GM23338 (cell line): ENCODE results near the gene NR1H3. TPM values are rescaled to one million over a fixed set of nuclear protein-coding genes. Genes with fewer than 3 reads are reported as not detected.

Source experiments
- ATAC-seq: fragments of 200-7000 bp; cut with Tn5 transposase; 3 replicates; pipeline ENCODE4 v1.9.1; 2020
- DNase-seq: peaks from one replicate; pipeline ENCODE4 v3.0.0-alpha.2; 2015; ENCODE audit warnings: low spot score
- H2AFZ ChIP-seq: fragments of 200-600 bp; sonication (generic); 2 replicates; pipeline ENCODE4 v1.8.0; 2016; ENCODE audit warnings: antibody characterized with exemption, mild to moderate bottlenecking, moderate library complexity
- H3F3A ChIP-seq: fragments of 200-600 bp; sonication (generic); replicated peaks from 2 replicates; pipeline ENCODE4 v1.8.0; 2017; ENCODE audit warnings: antibody characterized with exemption, mixed run types, low read depth
- H3K27ac ChIP-seq: fragments of 200-600 bp; sonication (generic); 2 replicates; pipeline ENCODE4 v1.6.1; 2016; ENCODE audit warnings: low read depth
- H3K27me3 ChIP-seq: fragments of 200-600 bp; sonication (generic); 2 replicates; pipeline ENCODE4 v1.8.0; 2016; ENCODE audit warnings: mild to moderate bottlenecking, mixed run types, moderate library complexity; ENCODE audit not compliant: insufficient read depth
- H3K36me3 ChIP-seq: fragments of 200-600 bp; sonication (generic); 2 replicates; pipeline ENCODE4 v1.8.0; 2016; ENCODE audit warnings: mild to moderate bottlenecking; ENCODE audit not compliant: insufficient read depth
- H3K4me1 ChIP-seq: fragments of 200-600 bp; sonication (generic); 2 replicates; pipeline ENCODE4 v1.8.0; 2016; ENCODE audit warnings: mild to moderate bottlenecking, moderate library complexity; ENCODE audit not compliant: insufficient read depth
- H3K4me2 ChIP-seq: fragments of 200-600 bp; sonication (generic); 2 replicates; pipeline ENCODE4 v1.7.1; 2017; ENCODE audit warnings: mixed run types
- H3K4me3 ChIP-seq: fragments of 200-600 bp; sonication (generic); 2 replicates; pipeline ENCODE4 v1.6.1; 2016; ENCODE audit warnings: mixed run types
- H3K79me2 ChIP-seq: fragments of 200-600 bp; sonication (generic); replicated peaks from 2 replicates; pipeline ENCODE4 v1.8.0; 2017; ENCODE audit warnings: mild to moderate bottlenecking; ENCODE audit not compliant: insufficient read depth
- H3K9me2 ChIP-seq: fragments of 200-600 bp; sonication (generic); 2 replicates; pipeline ENCODE4 v1.8.0; 2017; ENCODE audit not compliant: insufficient read depth
- H4K20me1 ChIP-seq: fragments of 200-600 bp; sonication (generic); replicated peaks from 2 replicates; pipeline ENCODE4 v1.8.0; 2017; ENCODE audit warnings: mild to moderate bottlenecking; ENCODE audit not compliant: insufficient read depth
- H3K27ac Mint-ChIP-seq: 2 replicates; pipeline ENCODE4 v1.8.0; 2020; ENCODE audit warnings: inconsistent platforms, mild to moderate bottlenecking, moderate library complexity, mixed read lengths
- H3K27me3 Mint-ChIP-seq: 3 replicates; pipeline ENCODE4 v1.8.0; 2022; ENCODE audit warnings: low read depth, mild to moderate bottlenecking, moderate library complexity, mixed read lengths, inconsistent platforms; ENCODE audit not compliant: insufficient read depth, poor library complexity
- H3K36me3 Mint-ChIP-seq: 3 replicates; pipeline ENCODE4 v1.8.0; 2021; ENCODE audit warnings: low read depth, mild to moderate bottlenecking, inconsistent platforms, moderate library complexity, mixed read lengths
- H3K4me1 Mint-ChIP-seq: 3 replicates; pipeline ENCODE4 v1.8.0; 2020; ENCODE audit warnings: mild to moderate bottlenecking, inconsistent platforms, mixed read lengths
- H3K4me3 Mint-ChIP-seq: 3 replicates; pipeline ENCODE4 v1.8.0; 2021; ENCODE audit warnings: moderate library complexity, mild to moderate bottlenecking, inconsistent platforms, mixed read lengths
- H3K9me3 Mint-ChIP-seq: 3 replicates; pipeline ENCODE4 v1.8.0; 2020; ENCODE audit warnings: moderate library complexity, mild to moderate bottlenecking, inconsistent platforms, mixed read lengths
- CREB1 ChIP-seq: fragments of 250-450 bp; sonication (Bioruptor Pico); IDR thresholded peaks from 2 replicates; pipeline ENCODE4 v1.5.0; 2020; ENCODE audit warnings: low read depth, mild to moderate bottlenecking, moderate library complexity
- EZH2 ChIP-seq: fragments of 200-600 bp; sonication (generic); IDR thresholded peaks from one replicate; pipeline ENCODE4 v1.8.0; 2017; ENCODE audit warnings: antibody characterized with exemption, mild to moderate bottlenecking, low read depth; ENCODE audit not compliant: unreplicated experiment
- EZH2phosphoT487 ChIP-seq: fragments of 200-600 bp; sonication (generic); IDR thresholded peaks from one replicate; pipeline ENCODE4 v1.8.1; 2018; ENCODE audit warnings: antibody characterized with exemption; ENCODE audit not compliant: unreplicated experiment
- JUNB ChIP-seq: IDR thresholded peaks from one replicate; pipeline ENCODE4 v1.6.1; 2016; ENCODE audit warnings: antibody characterized with exemption; ENCODE audit not compliant: unreplicated experiment
- POLR2AphosphoS5 ChIP-seq: IDR thresholded peaks from 2 replicates; pipeline ENCODE4 v1.6.1; 2016; ENCODE audit warnings: antibody characterized with exemption, low read depth
- STAT1 ChIP-seq: IDR thresholded peaks from one replicate; pipeline ENCODE4 v1.6.1; 2016; ENCODE audit warnings: antibody characterized with exemption; ENCODE audit not compliant: unreplicated experiment
- ZNF114 ChIP-seq: fragments of 250-450 bp; sonication (Bioruptor Pico); IDR thresholded peaks from 2 replicates; pipeline ENCODE4 v1.5.0; 2020; ENCODE audit warnings: mild to moderate bottlenecking, moderate library complexity
- ZNF331 ChIP-seq: fragments of 250-450 bp; sonication (Bioruptor Pico); IDR thresholded peaks from 2 replicates; pipeline ENCODE4 v1.5.0; 2020; ENCODE audit warnings: low read depth, mild to moderate bottlenecking, moderate library complexity
- polyA plus RNA-seq: library from polyadenylated mRNA; unstranded; fragments of >200 nt; fragmentation: Nextera tagmentation; extraction: Ambion mirVana; gene quantifications from 2 replicates; pipeline ENCODE4 v1.2.1, GENCODE V29; 2016
- total RNA-seq: library from RNA; depleted of rRNA; stranded (reverse); fragments of >200 nt; shearing (Covaris generic); gene quantifications from 2 replicates; pipeline ENCODE4 v1.2.3, GENCODE V29; 2014
- TF ChIP-seq, protein P1 (sequence below): fragments of 250-450 bp; sonication (Bioruptor Pico); IDR thresholded peaks from 2 replicates; pipeline ENCODE4 v1.5.0; 2020; ENCODE audit warnings: mild to moderate bottlenecking, moderate library complexity
- TF ChIP-seq, protein P2 (sequence below): IDR thresholded peaks from 2 replicates; pipeline ENCODE4 v1.6.1; 2016; ENCODE audit warnings: antibody characterized with exemption
- TF ChIP-seq, protein P3 (sequence below): IDR thresholded peaks from one replicate; pipeline ENCODE4 v1.6.1; 2018; ENCODE audit warnings: antibody characterized with exemption; ENCODE audit not compliant: unreplicated experiment
- TF ChIP-seq, protein P4 (sequence below), 2 experiments: fragments of 200-600 bp in 1 of 2; sonication (generic) in 1 of 2; conservative IDR thresholded peaks; 2 replicates each; pipeline versions ENCODE4 v1.5.1 to v1.6.1; 2016 to 2017; ENCODE audit warnings: antibody characterized with exemption in 2 of 2, low read depth in 2 of 2, mild to moderate bottlenecking in 2 of 2, moderate library complexity in 1 of 2

Gene NR1H3
- total and polyA plus RNA-seq, 2 experiments from 2014 or later, result 16.5 to 23.7 TPM

DNA sequence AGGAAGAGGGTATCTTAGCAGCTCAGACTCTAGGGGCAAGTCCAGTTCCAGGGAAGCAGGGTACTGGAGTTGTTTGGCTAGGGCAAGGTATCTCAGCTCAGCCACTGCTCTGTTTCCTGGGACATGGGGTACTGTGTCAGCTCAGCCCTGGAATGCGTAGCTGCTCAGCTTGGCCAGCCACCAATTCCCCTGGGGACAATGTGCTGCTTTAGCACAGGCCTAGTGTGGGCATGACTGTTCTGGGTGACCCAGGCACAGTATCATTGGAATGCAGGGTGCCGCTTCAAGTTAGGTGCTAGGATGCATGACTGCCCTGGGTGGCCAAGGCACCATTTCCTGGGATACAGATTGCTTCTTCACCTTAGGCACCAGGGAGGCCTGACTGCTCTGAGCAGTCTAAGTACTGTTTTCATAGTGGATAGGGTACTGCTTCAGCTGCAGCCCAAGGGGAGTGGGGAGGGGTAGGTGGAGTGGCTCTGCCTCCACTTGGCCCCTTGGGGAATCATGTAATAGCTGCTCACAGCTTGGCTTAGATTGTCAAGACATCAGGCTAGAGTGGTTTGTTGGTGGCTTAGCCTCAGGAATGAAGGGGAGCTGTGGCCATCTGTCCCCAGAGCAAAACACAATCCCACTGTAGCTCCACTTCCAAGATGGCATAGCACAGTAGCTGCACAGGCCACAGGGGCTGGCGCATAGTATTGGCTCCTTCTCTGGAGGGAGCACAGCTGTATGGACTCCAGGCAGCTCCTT lies 48.1 kb downstream of the NR1H3 start:
- Histone ChIP-seq H3K27ac (no peak overlapping the region), H3K4me1 (no peaks in the 10 kb centered on the region), H3F3A (no peaks in the 10 kb centered on the region), H2AFZ (no peak overlapping the region), H3K9me2 (no peaks in the 10 kb centered on the region), H4K20me1 (no peaks in the 10 kb centered on the region; the same call in none of the 2 replicates), H3K4me2 (no peak overlapping the region), H3K4me3 (no peak overlapping the region), H3K36me3 (peaks cover 26% of the 10 kb centered on the region; the same call in 1 of the 2 replicates), H3K79me2 (no peaks in the 10 kb centered on the region; the same call in none of the 2 replicates), H3K27me3 (no peaks in the 10 kb centered on the region)
- H3K4me1 Mint-ChIP-seq, result no peaks in the 10 kb centered on the region
- H3K36me3 Mint-ChIP-seq, result peaks cover 56% of the 10 kb centered on the region
- no peak for TF ChIP-seq EZH2phosphoT487
- TF ChIP-seq EZH2, result no peak
- TF ChIP-seq, protein P1, sequence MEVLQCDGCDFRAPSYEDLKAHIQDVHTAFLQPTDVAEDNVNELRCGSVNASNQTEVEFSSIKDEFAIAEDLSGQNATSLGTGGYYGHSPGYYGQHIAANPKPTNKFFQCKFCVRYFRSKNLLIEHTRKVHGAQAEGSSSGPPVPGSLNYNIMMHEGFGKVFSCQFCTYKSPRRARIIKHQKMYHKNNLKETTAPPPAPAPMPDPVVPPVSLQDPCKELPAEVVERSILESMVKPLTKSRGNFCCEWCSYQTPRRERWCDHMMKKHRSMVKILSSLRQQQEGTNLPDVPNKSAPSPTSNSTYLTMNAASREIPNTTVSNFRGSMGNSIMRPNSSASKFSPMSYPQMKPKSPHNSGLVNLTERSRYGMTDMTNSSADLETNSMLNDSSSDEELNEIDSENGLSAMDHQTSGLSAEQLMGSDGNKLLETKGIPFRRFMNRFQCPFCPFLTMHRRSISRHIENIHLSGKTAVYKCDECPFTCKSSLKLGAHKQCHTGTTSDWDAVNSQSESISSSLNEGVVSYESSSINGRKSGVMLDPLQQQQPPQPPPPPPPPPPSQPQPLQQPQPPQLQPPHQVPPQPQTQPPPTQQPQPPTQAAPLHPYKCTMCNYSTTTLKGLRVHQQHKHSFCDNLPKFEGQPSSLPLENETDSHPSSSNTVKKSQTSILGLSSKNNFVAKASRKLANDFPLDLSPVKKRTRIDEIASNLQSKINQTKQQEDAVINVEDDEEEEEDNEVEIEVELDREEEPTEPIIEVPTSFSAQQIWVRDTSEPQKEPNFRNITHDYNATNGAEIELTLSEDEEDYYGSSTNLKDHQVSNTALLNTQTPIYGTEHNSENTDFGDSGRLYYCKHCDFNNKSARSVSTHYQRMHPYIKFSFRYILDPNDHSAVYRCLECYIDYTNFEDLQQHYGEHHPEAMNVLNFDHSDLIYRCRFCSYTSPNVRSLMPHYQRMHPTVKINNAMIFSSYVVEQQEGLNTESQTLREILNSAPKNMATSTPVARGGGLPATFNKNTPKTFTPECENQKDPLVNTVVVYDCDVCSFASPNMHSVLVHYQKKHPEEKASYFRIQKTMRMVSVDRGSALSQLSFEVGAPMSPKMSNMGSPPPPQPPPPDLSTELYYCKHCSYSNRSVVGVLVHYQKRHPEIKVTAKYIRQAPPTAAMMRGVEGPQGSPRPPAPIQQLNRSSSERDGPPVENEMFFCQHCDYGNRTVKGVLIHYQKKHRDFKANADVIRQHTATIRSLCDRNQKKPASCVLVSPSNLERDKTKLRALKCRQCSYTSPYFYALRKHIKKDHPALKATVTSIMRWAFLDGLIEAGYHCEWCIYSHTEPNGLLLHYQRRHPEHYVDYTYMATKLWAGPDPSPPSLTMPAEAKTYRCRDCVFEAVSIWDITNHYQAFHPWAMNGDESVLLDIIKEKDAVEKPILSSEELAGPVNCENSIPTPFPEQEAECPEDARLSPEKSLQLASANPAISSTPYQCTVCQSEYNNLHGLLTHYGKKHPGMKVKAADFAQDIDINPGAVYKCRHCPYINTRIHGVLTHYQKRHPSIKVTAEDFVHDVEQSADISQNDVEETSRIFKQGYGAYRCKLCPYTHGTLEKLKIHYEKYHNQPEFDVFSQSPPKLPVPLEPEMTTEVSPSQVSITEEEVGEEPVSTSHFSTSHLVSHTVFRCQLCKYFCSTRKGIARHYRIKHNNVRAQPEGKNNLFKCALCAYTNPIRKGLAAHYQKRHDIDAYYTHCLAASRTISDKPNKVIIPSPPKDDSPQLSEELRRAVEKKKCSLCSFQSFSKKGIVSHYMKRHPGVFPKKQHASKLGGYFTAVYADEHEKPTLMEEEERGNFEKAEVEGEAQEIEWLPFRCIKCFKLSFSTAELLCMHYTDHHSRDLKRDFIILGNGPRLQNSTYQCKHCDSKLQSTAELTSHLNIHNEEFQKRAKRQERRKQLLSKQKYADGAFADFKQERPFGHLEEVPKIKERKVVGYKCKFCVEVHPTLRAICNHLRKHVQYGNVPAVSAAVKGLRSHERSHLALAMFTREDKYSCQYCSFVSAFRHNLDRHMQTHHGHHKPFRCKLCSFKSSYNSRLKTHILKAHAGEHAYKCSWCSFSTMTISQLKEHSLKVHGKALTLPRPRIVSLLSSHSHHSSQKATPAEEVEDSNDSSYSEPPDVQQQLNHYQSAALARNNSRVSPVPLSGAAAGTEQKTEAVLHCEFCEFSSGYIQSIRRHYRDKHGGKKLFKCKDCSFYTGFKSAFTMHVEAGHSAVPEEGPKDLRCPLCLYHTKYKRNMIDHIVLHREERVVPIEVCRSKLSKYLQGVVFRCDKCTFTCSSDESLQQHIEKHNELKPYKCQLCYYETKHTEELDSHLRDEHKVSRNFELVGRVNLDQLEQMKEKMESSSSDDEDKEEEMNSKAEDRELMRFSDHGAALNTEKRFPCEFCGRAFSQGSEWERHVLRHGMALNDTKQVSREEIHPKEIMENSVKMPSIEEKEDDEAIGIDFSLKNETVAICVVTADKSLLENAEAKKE (CRISPR knock-in tag), result no peak
- TF ChIP-seq, protein P2, sequence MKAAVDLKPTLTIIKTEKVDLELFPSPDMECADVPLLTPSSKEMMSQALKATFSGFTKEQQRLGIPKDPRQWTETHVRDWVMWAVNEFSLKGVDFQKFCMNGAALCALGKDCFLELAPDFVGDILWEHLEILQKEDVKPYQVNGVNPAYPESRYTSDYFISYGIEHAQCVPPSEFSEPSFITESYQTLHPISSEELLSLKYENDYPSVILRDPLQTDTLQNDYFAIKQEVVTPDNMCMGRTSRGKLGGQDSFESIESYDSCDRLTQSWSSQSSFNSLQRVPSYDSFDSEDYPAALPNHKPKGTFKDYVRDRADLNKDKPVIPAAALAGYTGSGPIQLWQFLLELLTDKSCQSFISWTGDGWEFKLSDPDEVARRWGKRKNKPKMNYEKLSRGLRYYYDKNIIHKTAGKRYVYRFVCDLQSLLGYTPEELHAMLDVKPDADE, result no peak
- TF ChIP-seq, protein P3, sequence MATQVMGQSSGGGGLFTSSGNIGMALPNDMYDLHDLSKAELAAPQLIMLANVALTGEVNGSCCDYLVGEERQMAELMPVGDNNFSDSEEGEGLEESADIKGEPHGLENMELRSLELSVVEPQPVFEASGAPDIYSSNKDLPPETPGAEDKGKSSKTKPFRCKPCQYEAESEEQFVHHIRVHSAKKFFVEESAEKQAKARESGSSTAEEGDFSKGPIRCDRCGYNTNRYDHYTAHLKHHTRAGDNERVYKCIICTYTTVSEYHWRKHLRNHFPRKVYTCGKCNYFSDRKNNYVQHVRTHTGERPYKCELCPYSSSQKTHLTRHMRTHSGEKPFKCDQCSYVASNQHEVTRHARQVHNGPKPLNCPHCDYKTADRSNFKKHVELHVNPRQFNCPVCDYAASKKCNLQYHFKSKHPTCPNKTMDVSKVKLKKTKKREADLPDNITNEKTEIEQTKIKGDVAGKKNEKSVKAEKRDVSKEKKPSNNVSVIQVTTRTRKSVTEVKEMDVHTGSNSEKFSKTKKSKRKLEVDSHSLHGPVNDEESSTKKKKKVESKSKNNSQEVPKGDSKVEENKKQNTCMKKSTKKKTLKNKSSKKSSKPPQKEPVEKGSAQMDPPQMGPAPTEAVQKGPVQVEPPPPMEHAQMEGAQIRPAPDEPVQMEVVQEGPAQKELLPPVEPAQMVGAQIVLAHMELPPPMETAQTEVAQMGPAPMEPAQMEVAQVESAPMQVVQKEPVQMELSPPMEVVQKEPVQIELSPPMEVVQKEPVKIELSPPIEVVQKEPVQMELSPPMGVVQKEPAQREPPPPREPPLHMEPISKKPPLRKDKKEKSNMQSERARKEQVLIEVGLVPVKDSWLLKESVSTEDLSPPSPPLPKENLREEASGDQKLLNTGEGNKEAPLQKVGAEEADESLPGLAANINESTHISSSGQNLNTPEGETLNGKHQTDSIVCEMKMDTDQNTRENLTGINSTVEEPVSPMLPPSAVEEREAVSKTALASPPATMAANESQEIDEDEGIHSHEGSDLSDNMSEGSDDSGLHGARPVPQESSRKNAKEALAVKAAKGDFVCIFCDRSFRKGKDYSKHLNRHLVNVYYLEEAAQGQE, result no peak
- TF ChIP-seq ZNF114 (CRISPR knock-in tag), result no peak
- TF ChIP-seq, protein P4, sequence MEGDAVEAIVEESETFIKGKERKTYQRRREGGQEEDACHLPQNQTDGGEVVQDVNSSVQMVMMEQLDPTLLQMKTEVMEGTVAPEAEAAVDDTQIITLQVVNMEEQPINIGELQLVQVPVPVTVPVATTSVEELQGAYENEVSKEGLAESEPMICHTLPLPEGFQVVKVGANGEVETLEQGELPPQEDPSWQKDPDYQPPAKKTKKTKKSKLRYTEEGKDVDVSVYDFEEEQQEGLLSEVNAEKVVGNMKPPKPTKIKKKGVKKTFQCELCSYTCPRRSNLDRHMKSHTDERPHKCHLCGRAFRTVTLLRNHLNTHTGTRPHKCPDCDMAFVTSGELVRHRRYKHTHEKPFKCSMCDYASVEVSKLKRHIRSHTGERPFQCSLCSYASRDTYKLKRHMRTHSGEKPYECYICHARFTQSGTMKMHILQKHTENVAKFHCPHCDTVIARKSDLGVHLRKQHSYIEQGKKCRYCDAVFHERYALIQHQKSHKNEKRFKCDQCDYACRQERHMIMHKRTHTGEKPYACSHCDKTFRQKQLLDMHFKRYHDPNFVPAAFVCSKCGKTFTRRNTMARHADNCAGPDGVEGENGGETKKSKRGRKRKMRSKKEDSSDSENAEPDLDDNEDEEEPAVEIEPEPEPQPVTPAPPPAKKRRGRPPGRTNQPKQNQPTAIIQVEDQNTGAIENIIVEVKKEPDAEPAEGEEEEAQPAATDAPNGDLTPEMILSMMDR (conservative IDR thresholded peaks at IDR 0.05; ENCODE audit: low read depth in 2 of 2), result no peak
- TF ChIP-seq POLR2AphosphoS5, result no peak
- TF ChIP-seq STAT1, result no peak
- TF ChIP-seq JUNB, result no peak
- TF ChIP-seq ZNF331 (CRISPR knock-in tag), result no peak
- no peak for TF ChIP-seq CREB1 (CRISPR knock-in tag)
- ATAC-seq (no peak; the same call in 2 of the 3 replicates), DNase-seq (no peak)
- no peak overlapping the region for H3K4me3 Mint-ChIP-seq
- H3K9me3 Mint-ChIP-seq, result peaks cover 10% of the 10 kb centered on the region; the same call in 2 of the 3 replicates
- H3K27ac Mint-ChIP-seq, result no peak overlapping the region
- peaks cover 2% of the 10 kb centered on the region for H3K27me3 Mint-ChIP-seq
